ENCODE data around the gene TTPAL.

Gene TTPAL

DNA sequence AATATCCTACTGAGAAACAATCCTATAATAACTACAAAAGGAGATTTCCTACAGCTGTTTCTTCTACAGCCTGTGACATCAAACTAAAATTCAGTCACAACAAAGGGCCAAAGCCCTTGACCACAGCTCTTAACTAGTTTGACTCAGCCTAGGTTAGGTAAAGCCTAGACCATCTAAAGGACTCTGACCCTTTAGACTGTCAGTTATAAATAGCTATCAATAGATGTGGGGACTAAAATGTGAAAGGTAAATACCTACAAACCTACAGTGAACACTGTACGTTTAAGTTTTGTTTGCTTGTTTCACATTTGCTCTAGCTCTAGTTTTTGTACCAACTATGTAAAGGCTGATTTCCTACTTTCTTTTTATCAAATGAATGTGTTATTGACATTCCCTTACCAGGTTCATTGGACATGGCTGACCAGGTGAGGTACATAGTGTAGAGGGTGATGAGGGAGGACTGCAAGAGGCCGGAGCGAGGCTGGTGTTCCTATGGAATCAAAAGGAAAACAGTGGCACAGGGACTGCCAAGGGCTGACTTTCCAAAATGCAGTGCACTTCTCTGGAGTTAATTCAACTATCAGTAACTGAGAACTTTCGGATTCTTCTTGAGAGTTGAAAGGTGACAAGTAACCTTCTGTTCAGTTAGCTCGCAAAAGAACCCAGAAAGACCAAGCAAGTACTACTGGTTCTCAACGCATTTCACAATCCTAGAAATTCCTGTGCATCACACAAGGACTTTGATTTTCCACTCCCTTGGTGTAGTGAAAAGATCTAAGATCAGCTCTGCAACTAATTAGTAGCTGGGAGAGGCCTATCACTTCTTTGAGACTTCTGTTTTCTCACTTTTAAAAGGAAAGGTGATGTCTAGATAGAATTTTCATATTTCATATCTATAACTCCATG lies 29.0 kb downstream of the TTPAL start:
- TF ChIP-seq ZNF404 (tag by site-specific recombination; IDR thresholded peaks at IDR 0.05) (no peak), ZSCAN23 (tag by site-specific recombination; IDR thresholded peaks at IDR 0.05) (no peak)
- no peaks in the 10 kb centered on the region for H3K9me3 ChIP-seq (ENCODE audit: control insufficient read depth, insufficient read depth, low read depth, low read length)
- POLR2A ChIA-PET = interaction anchor here (1.1 kb wide), 1 partner anchor 29 kb away, joined by 5 read pairs; the partner anchor contains the start of gene TTPAL
- peaks cover 57 to 89% of the 10 kb centered on the region in 2 experiments for H3K36me3 ChIP-seq (ENCODE audit: control insufficient read depth in 2 of 2, insufficient read depth in 1 of 2, low read length in 2 of 2)
- CTCF ChIA-PET = interaction anchor here (1.2 kb wide), 1 partner anchor 105 kb away, joined by 5 read pairs; no protein-coding TSS in a partner anchor
- H3K4me1 ChIP-seq (ENCODE audit: control insufficient read depth, insufficient read depth, low read length) = no peaks in the 10 kb centered on the region
- H3K27ac ChIP-seq (ENCODE audit: extremely low read depth, low read depth, low read length) = no peak overlapping the region
- H3K4me3 ChIP-seq (ENCODE audit: low read depth, low read length) = no peak overlapping the region

DNA sequence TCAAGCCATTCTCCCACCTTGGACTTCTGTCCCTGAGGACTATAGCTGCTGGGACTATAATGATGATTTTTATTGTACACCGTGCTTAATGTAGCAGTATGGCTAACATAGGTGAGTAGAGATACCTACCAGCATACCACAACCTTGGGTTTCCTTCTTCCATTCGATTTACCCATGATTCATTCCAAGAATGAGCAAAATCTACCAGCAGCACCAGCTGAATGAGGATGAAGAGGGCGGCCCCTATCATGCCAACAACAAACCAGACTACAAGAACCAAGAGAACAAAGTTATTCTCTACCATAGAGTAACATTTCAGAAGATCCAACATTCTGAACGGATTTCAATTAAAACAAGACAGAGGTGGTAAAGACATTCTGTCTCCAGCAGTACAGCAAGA lies 34.1 kb downstream of the TTPAL start:
- H3K27ac ChIP-seq (ENCODE audit: extremely low read depth, low read depth, low read length) = no peak overlapping the region
- H3K36me3 ChIP-seq (ENCODE audit: control insufficient read depth in 2 of 2, insufficient read depth in 1 of 2, low read length in 2 of 2) = peaks cover 53 to 76% of the 10 kb centered on the region in 2 experiments
- H3K9me3 ChIP-seq (ENCODE audit: control insufficient read depth, insufficient read depth, low read depth, low read length) = no peaks in the 10 kb centered on the region
- H3K4me3 ChIP-seq (ENCODE audit: low read depth, low read length) = no peak overlapping the region
- POLR2A ChIA-PET = no interaction called here
- TF ChIP-seq, protein P1, sequence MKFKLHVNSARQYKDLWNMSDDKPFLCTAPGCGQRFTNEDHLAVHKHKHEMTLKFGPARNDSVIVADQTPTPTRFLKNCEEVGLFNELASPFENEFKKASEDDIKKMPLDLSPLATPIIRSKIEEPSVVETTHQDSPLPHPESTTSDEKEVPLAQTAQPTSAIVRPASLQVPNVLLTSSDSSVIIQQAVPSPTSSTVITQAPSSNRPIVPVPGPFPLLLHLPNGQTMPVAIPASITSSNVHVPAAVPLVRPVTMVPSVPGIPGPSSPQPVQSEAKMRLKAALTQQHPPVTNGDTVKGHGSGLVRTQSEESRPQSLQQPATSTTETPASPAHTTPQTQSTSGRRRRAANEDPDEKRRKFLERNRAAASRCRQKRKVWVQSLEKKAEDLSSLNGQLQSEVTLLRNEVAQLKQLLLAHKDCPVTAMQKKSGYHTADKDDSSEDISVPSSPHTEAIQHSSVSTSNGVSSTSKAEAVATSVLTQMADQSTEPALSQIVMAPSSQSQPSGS (tag by site-specific recombination; IDR thresholded peaks at IDR 0.05; ENCODE audit: low read depth) = no peak
- TF ChIP-seq ZNF677 (tag by site-specific recombination; IDR thresholded peaks at IDR 0.05) (no peak), GLIS1 (tag by site-specific recombination; IDR thresholded peaks at IDR 0.05) (no peak), ZNF114 (tag by site-specific recombination; IDR thresholded peaks at IDR 0.05) (no peak), BCL11A (tag by site-specific recombination; IDR thresholded peaks at IDR 0.05; ENCODE audit: low read depth) (no peak), ZNF707 (tag by site-specific recombination; IDR thresholded peaks at IDR 0.05) (no peak), RBAK (tag by site-specific recombination; IDR thresholded peaks at IDR 0.05) (no peak), ZNF600 (tag by site-specific recombination; IDR thresholded peaks at IDR 0.05) (no peak), ZNF354C (tag by site-specific recombination; IDR thresholded peaks at IDR 0.05; ENCODE audit: borderline replicate concordance, low read depth) (no peak), ZNF830 (tag by site-specific recombination; IDR thresholded peaks at IDR 0.05; ENCODE audit: low read depth) (no peak), ZNF433 (tag by site-specific recombination; IDR thresholded peaks at IDR 0.05; ENCODE audit: low read depth) (no peak), MEIS1 (CRISPR knock-in tag; IDR thresholded peaks at IDR 0.05; ENCODE audit: borderline replicate concordance) (no peak), PRDM1 (tag by site-specific recombination; IDR thresholded peaks at IDR 0.05) (no peak)
- TF ChIP-seq, protein P2, sequence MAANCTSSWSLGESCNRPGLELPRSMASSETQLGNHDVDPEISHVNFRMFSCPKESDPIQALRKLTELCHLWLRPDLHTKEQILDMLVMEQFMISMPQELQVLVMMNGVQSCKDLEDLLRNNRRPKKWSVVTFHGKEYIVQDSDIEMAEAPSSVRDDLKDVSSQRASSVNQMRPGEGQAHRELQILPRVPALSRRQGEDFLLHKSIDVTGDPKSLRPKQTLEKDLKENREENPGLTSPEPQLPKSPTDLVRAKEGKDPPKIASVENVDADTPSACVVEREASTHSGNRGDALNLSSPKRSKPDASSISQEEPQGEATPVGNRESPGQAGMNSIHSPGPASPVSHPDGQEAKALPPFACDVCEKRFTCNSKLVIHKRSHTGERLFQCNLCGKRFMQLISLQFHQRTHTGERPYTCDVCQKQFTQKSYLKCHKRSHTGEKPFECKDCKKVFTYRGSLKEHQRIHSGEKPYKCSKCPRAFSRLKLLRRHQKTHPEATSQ (tag by site-specific recombination; IDR thresholded peaks at IDR 0.05) = no peak
- H3K4me1 ChIP-seq (ENCODE audit: control insufficient read depth, insufficient read depth, low read length) = no peaks in the 10 kb centered on the region
- CTCF ChIA-PET = interaction anchor here (0.6 kb wide), 1 partner anchor 124 kb away, joined by 3 read pairs; no protein-coding TSS in a partner anchor

DNA sequence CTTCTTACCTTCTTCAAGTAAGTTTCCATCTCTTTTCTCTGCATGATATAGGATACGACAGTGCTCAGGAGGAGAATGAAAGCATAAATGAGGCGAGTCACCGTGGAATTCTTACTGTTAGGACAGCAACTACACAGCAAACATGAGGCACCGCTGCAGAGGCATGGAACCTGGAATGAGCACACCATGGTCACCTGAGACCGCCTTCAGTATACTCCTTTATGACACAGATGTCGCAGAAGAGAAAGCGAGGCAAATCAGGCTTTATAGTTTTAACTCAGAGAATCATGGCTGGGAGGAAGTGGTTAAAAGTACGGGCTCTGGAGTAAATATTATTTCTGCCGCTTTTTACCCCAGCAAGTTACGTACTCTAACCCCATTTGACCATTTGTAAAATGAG lies 38.2 kb downstream of the TTPAL start:
- no peak for TF ChIP-seq ZNF48 (tag by site-specific recombination; IDR thresholded peaks at IDR 0.05)
- TF ChIP-seq OVOL3 (tag by site-specific recombination; IDR thresholded peaks at IDR 0.05) = no peak
- TF ChIP-seq REPIN1 (tag by site-specific recombination; IDR thresholded peaks at IDR 0.05; ENCODE audit: low read depth) = no peak
- TF ChIP-seq, protein P3, sequence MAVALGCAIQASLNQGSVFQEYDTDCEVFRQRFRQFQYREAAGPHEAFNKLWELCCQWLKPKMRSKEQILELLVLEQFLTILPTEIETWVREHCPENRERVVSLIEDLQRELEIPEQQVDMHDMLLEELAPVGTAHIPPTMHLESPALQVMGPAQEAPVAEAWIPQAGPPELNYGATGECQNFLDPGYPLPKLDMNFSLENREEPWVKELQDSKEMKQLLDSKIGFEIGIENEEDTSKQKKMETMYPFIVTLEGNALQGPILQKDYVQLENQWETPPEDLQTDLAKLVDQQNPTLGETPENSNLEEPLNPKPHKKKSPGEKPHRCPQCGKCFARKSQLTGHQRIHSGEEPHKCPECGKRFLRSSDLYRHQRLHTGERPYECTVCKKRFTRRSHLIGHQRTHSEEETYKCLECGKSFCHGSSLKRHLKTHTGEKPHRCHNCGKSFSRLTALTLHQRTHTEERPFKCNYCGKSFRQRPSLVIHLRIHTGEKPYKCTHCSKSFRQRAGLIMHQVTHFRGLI (tag by site-specific recombination; IDR thresholded peaks at IDR 0.05) = no peak
- no peak for TF ChIP-seq ZNF555 (tag by site-specific recombination; conservative IDR thresholded peaks at IDR 0.05)
- TF ChIP-seq ZNF629 (tag by site-specific recombination; IDR thresholded peaks at IDR 0.05) = no peak
- TF ChIP-seq, protein P4, sequence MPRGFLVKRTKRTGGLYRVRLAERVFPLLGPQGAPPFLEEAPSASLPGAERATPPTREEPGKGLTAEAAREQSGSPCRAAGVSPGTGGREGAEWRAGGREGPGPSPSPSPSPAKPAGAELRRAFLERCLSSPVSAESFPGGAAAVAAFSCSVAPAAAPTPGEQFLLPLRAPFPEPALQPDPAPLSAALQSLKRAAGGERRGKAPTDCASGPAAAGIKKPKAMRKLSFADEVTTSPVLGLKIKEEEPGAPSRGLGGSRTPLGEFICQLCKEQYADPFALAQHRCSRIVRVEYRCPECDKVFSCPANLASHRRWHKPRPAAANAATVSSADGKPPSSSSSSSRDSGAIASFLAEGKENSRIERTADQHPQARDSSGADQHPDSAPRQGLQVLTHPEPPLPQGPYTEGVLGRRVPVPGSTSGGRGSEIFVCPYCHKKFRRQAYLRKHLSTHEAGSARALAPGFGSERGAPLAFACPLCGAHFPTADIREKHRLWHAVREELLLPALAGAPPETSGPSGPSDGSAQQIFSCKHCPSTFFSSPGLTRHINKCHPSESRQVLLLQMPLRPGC (tag by site-specific recombination; IDR thresholded peaks at IDR 0.05) = no peak
- TF ChIP-seq KLF7 (tag by site-specific recombination; IDR thresholded peaks at IDR 0.05; ENCODE audit: borderline replicate concordance) = no peak
- H3K4me1 ChIP-seq (ENCODE audit: control insufficient read depth, insufficient read depth, low read length) = no peaks in the 10 kb centered on the region; the same call in 1 of the 2 replicates
- H3K4me3 ChIP-seq (ENCODE audit: low read depth, low read length) = no peak overlapping the region
- H3K36me3 ChIP-seq (ENCODE audit: control insufficient read depth in 2 of 2, insufficient read depth in 1 of 2, low read length in 2 of 2) = peaks cover 22 to 44% of the 10 kb centered on the region in 2 experiments
- POLR2A ChIA-PET = no interaction called here
- CTCF ChIA-PET = interaction anchor here (0.9 kb wide), 1 partner anchor 9 kb away, joined by 4 read pairs; no protein-coding TSS in a partner anchor
- H3K27ac ChIP-seq (ENCODE audit: extremely low read depth, low read depth, low read length) = no peak overlapping the region
- H3K9me3 ChIP-seq (ENCODE audit: control insufficient read depth, insufficient read depth, low read depth, low read length) = no peaks in the 10 kb centered on the region
